Keratinocyte (primary cell): ENCODE measurements around the gene PRSS50. TPM values are rescaled to one million over a fixed set of nuclear protein-coding genes. Genes with fewer than 3 reads are reported as not detected.

Experiments
- DNase-seq: peaks from one replicate; pipeline ENCODE4 v3.0.0-alpha.2; 2011; ENCODE audit warnings: low read depth, missing footprints, low spot score
- FAIRE-seq: peaks from 2 replicates; lab custom pipeline; 2011; peaks lifted over from hg19 to GRCh38; lab: Jason Lieb, UNC
- H2AFZ ChIP-seq: 2 replicates; pipeline ENCODE4 v1.6.0; 2012; ENCODE audit warnings: low read length, control low read depth, inconsistent platforms; ENCODE audit not compliant: control insufficient read depth
- H3K27ac ChIP-seq: 2 replicates; pipeline ENCODE4 v1.5.1; 2011; ENCODE audit warnings: low read length; ENCODE audit not compliant: control insufficient read depth, insufficient read depth
- H3K27me3 ChIP-seq: 3 replicates; pipeline ENCODE4 v1.6.0; 2011; ENCODE audit warnings: low read length; ENCODE audit not compliant: control insufficient read depth, insufficient read depth; ENCODE audit errors: extremely low read depth
- H3K36me3 ChIP-seq, 2 experiments: 2 replicates in 1 of 2; 3 replicates in 1 of 2; pipeline ENCODE4 v1.5.1; 2011; ENCODE audit warnings: low read length in 2 of 2, mild to moderate bottlenecking in 1 of 2; ENCODE audit not compliant: control insufficient read depth in 2 of 2, insufficient read depth in 2 of 2; ENCODE audit errors: extremely low read depth in 1 of 2
- H3K4me1 ChIP-seq: 3 replicates; pipeline ENCODE4 v1.5.1; 2011; ENCODE audit warnings: low read length; ENCODE audit not compliant: control insufficient read depth, insufficient read depth; ENCODE audit errors: extremely low read depth
- H3K4me2 ChIP-seq: 3 replicates; pipeline ENCODE4 v1.6.0; 2011; ENCODE audit warnings: low read depth, low read length; ENCODE audit not compliant: control insufficient read depth, insufficient read depth; ENCODE audit errors: extremely low read depth
- H3K4me3 ChIP-seq, 3 experiments: fragments of 200-600 bp in 1 of 3; sonication (generic) in 1 of 3; 2 replicates in 2 of 3; 3 replicates in 1 of 3; pipeline ENCODE4 v1.5.1; 2011 to 2016; ENCODE audit warnings: low read length in 3 of 3, mild to moderate bottlenecking in 3 of 3, control low read depth in 2 of 3, inconsistent platforms in 1 of 3, low read depth in 1 of 3, mixed read lengths in 1 of 3, mixed run types in 1 of 3, moderate library complexity in 1 of 3; ENCODE audit not compliant: control insufficient read depth in 2 of 3, insufficient read depth in 2 of 3; ENCODE audit errors: extremely low read depth in 1 of 3
- H3K79me2 ChIP-seq: 2 replicates; pipeline ENCODE4 v1.6.0; 2012; ENCODE audit warnings: low read length; ENCODE audit not compliant: control insufficient read depth, insufficient read depth
- H3K9ac ChIP-seq: 3 replicates; pipeline ENCODE4 v1.6.0; 2011; ENCODE audit warnings: low read length; ENCODE audit not compliant: control insufficient read depth, insufficient read depth; ENCODE audit errors: extremely low read depth
- H3K9me1 ChIP-seq: 3 replicates; pipeline ENCODE4 v1.6.0; 2011; ENCODE audit warnings: low read length; ENCODE audit not compliant: control insufficient read depth, insufficient read depth; ENCODE audit errors: extremely low read depth
- H3K9me3 ChIP-seq: 2 replicates; pipeline ENCODE4 v1.5.1; 2012; ENCODE audit warnings: low read depth, low read length; ENCODE audit not compliant: control insufficient read depth
- H4K20me1 ChIP-seq: 3 replicates; pipeline ENCODE4 v1.6.0; 2011; ENCODE audit warnings: low read length; ENCODE audit not compliant: control insufficient read depth, insufficient read depth; ENCODE audit errors: extremely low read depth
- EZH2 ChIP-seq: IDR thresholded peaks from one replicate; pipeline ENCODE4 v1.6.1; 2012; ENCODE audit warnings: inconsistent platforms, mild to moderate bottlenecking, low read length, moderate library complexity
- dilution Hi-C: fragments of 300-500 bp; cut with MboI; formaldehyde crosslinking; loops from one replicate; pipeline ENCODE4 v1.7.0; 2020; ENCODE audit warnings: low sequenced_read_pairs; ENCODE audit not compliant: extremely low pct_ligation_motif_present
- polyA plus RNA-seq, 5 experiments: library from polyadenylated mRNA; depleted of rRNA in 3 of 5; stranded (reverse) in 3 of 5; stranded (forward) in 1 of 5; unstranded in 1 of 5; fragments of >200 nt; gene quantifications; 1 replicate in 1 of 5; 2 replicates in 3 of 5; 3 replicates in 1 of 5; pipeline versions ENCODE4 v1.2.1 to v1.2.3, GENCODE V29; 2011 to 2012; ENCODE audit warnings: missing spikeins in 2 of 5, low read depth in 1 of 5, low replicate concordance in 1 of 5
- TF ChIP-seq, protein P1 (sequence below), 3 experiments: IDR thresholded peaks in 1 of 3; conservative IDR thresholded peaks in 1 of 3; optimal IDR thresholded peaks in 1 of 3; 2 replicates in 2 of 3; 3 replicates in 1 of 3; pipeline versions ENCODE3 to v1.5.1; 2011; ENCODE audit warnings: low read length in 3 of 3, mild to moderate bottlenecking in 3 of 3, moderate library complexity in 2 of 3, control low read depth in 1 of 3, inconsistent platforms in 1 of 3; ENCODE audit not compliant: insufficient read depth in 2 of 3; ENCODE audit errors: extremely low read depth in 1 of 3

PRSS50 gene
- polyA plus RNA-seq, 1 donor (not counting 4 experiments of a cell fraction or from before 2014, with no cell fraction given), result not detected

DNA sequence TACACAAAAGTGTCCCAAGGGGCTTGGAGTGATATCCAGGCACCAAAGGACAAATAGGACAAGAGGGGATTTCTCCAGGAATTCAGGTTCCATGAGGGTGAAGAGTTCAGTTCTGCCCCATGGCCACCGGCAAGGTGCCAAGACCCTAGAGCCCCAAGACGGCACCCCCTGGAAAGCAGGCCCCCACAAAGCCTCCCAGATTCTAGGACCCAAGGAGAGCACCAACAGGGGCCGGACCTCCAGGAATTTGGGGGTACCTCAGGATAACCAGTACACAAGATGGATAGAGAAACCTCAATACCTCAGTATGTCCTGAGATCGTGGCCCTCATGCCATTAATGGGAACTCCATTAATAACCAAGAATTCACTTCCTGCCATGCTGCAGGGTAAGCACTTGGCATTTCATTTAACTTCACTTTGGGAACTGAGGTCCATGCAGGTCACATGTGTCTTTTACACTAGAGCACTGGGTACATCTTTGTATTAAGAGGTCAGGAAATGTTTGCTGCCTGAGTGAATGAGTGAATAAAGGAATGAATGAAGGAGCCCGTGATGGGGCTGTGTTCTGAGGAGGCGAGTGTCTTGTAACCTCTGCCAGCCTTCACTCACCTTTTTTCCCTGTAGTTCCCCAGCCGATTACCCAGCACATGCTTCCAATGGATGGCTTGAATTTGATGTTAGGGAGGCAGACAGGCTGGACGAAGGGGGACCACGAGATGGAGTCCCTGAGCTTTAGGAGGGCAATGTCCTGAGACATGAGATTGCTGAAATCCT is 15.5 kb upstream of the PRSS50 start:
- Histone ChIP-seq H3K79me2 (no peaks in the 10 kb centered on the region), H3K4me2 (no peak overlapping the region), H3K9me3 (no peaks in the 10 kb centered on the region), H3K4me1 (no peaks in the 10 kb centered on the region), H3K27me3 (peaks cover 13% of the 10 kb centered on the region), H2AFZ (no peak overlapping the region), H3K36me3 (no peaks in the 10 kb centered on the region), H3K9me1 (no peaks in the 10 kb centered on the region), H3K4me3 (no peak overlapping the region), H3K9ac (no peak overlapping the region), H3K27ac (no peak overlapping the region), H4K20me1 (no peaks in the 10 kb centered on the region)
- FAIRE-seq (no peak), DNase-seq (no peak)
- TF ChIP-seq, protein P1, sequence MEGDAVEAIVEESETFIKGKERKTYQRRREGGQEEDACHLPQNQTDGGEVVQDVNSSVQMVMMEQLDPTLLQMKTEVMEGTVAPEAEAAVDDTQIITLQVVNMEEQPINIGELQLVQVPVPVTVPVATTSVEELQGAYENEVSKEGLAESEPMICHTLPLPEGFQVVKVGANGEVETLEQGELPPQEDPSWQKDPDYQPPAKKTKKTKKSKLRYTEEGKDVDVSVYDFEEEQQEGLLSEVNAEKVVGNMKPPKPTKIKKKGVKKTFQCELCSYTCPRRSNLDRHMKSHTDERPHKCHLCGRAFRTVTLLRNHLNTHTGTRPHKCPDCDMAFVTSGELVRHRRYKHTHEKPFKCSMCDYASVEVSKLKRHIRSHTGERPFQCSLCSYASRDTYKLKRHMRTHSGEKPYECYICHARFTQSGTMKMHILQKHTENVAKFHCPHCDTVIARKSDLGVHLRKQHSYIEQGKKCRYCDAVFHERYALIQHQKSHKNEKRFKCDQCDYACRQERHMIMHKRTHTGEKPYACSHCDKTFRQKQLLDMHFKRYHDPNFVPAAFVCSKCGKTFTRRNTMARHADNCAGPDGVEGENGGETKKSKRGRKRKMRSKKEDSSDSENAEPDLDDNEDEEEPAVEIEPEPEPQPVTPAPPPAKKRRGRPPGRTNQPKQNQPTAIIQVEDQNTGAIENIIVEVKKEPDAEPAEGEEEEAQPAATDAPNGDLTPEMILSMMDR (optimal IDR thresholded peaks at IDR 0.05 in 1 of 3, IDR thresholded peaks at IDR 0.05 in 1 of 3, conservative IDR thresholded peaks at IDR 0.05 in 1 of 3; ENCODE audit: extremely low read depth in 1 of 3, insufficient read depth in 2 of 3, low read length in 3 of 3), result no peak
- TF ChIP-seq EZH2, result no peak
- dilution Hi-C loops, result no loop called here

DNA sequence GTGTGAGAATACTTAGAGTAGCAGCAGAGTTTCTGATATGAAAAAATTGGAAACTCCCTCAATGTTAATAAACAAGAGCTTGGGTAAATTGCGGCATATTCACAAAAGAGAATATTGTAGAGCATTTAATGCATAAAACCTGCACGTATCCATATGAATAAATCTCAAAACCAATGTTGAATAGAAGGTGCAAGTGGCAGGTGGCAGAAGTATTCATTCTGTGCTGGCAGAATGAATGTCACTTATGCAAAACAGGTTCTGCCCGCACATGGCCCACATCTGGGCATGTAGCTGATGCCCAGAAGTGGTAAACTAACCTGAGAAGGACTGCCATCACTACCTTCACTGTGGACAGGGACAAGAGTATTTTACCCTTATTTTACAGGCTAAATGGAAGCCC is 14.1 kb upstream of the PRSS50 start:
- H3K27ac ChIP-seq, result no peak overlapping the region
- no peaks in the 10 kb centered on the region for H3K79me2 ChIP-seq
- TF ChIP-seq EZH2, result no peak
- TF ChIP-seq, protein P1 (optimal IDR thresholded peaks at IDR 0.05 in 1 of 3, IDR thresholded peaks at IDR 0.05 in 1 of 3, conservative IDR thresholded peaks at IDR 0.05 in 1 of 3; ENCODE audit: extremely low read depth in 1 of 3, insufficient read depth in 2 of 3, low read length in 3 of 3), result no peak
- peaks cover 13% of the 10 kb centered on the region for H3K27me3 ChIP-seq
- H3K36me3 ChIP-seq, result no peaks in the 10 kb centered on the region
- FAIRE-seq, result no peak
- H3K4me2 ChIP-seq, result no peak overlapping the region
- H3K9ac ChIP-seq, result no peak overlapping the region
- no peaks in the 10 kb centered on the region for H4K20me1 ChIP-seq
- no peaks in the 10 kb centered on the region for H3K9me3 ChIP-seq
- DNase-seq, result no peak
- H3K4me1 ChIP-seq, result no peaks in the 10 kb centered on the region
- no peaks in the 10 kb centered on the region for H3K9me1 ChIP-seq
- H2AFZ ChIP-seq, result no peak overlapping the region
- no peak overlapping the region for H3K4me3 ChIP-seq
- dilution Hi-C loops, result no loop called here
